ENCODE results near the gene METTL9.

METTL9 gene

DNA sequence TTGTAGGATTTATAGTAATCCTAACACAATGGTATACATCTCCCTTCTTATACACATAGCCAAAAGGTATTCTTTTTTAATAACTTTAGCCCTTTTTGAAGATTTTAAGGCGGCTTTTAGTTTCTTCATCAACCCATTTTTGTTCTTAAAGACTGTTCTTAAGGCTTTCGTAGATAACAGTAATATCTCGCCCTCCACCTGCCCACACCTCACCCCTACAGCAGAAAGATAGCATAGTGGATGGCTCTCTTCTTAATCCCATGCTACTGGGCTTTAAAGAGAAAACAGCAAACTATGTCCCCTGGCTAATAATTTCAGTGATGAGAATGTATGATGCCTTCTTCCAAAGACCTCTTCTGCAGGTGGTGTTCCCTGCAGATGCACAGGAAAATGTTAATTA, 44.4 kb downstream of the METTL9 start:
- CTCF ChIA-PET, result interaction anchor here (0.7 to 3.0 kb wide), 2 partner anchors 13 to 58 kb away, joined by 3 to 20 read pairs; no protein-coding TSS in a partner anchor
- H3K4me1 ChIP-seq (ENCODE audit: control insufficient read depth, insufficient read depth, low read length), result no peaks in the 10 kb centered on the region
- POLR2A ChIA-PET, result no interaction called here

DNA sequence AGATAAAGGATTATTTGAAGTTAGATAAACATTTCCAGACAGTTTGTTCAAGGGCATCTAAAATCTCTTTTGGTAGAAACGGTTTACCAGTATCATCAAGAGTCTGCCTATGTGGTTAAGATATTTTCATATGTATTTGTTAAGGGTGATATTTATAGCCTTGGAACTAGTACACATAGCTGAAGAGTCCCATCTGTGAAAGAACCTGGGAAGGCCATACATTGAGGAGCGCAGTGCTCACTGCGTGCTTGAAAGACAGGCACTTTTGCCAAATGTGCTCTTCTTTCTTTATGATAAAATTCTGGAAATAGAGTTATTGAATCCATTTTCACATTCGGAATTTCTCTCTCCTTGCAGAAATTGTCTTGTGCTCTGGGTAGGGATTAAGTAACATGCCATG, 45.3 kb downstream of the METTL9 start:
- H3K4me1 ChIP-seq (ENCODE audit: control insufficient read depth, insufficient read depth, low read length), result no peaks in the 10 kb centered on the region
- no peak overlapping the region for H3K4me3 ChIP-seq (ENCODE audit: low read depth, low read length)
- CTCF ChIA-PET, result interaction anchor here (0.6 to 3.0 kb wide), 2 partner anchors 13 to 60 kb away, joined by 4 to 20 read pairs; no protein-coding TSS in a partner anchor
- TF ChIP-seq, protein P1, sequence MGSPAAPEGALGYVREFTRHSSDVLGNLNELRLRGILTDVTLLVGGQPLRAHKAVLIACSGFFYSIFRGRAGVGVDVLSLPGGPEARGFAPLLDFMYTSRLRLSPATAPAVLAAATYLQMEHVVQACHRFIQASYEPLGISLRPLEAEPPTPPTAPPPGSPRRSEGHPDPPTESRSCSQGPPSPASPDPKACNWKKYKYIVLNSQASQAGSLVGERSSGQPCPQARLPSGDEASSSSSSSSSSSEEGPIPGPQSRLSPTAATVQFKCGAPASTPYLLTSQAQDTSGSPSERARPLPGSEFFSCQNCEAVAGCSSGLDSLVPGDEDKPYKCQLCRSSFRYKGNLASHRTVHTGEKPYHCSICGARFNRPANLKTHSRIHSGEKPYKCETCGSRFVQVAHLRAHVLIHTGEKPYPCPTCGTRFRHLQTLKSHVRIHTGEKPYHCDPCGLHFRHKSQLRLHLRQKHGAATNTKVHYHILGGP (tag by site-specific recombination; IDR thresholded peaks at IDR 0.05), result no peak
- TF ChIP-seq KLF16 (tag by site-specific recombination; IDR thresholded peaks at IDR 0.05), result no peak
- TF ChIP-seq, protein P2, sequence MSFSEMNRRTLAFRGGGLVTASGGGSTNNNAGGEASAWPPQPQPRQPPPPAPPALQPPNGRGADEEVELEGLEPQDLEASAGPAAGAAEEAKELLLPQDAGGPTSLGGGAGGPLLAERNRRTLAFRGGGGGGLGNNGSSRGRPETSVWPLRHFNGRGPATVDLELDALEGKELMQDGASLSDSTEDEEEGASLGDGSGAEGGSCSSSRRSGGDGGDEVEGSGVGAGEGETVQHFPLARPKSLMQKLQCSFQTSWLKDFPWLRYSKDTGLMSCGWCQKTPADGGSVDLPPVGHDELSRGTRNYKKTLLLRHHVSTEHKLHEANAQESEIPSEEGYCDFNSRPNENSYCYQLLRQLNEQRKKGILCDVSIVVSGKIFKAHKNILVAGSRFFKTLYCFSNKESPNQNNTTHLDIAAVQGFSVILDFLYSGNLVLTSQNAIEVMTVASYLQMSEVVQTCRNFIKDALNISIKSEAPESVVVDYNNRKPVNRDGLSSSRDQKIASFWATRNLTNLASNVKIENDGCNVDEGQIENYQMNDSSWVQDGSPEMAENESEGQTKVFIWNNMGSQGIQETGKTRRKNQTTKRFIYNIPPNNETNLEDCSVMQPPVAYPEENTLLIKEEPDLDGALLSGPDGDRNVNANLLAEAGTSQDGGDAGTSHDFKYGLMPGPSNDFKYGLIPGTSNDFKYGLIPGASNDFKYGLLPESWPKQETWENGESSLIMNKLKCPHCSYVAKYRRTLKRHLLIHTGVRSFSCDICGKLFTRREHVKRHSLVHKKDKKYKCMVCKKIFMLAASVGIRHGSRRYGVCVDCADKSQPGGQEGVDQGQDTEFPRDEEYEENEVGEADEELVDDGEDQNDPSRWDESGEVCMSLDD (tag by site-specific recombination; IDR thresholded peaks at IDR 0.05), result no peak
- TF ChIP-seq ZBTB48 (tag by site-specific recombination; IDR thresholded peaks at IDR 0.05), result no peak
- no peak for TF ChIP-seq GLI2 (tag by site-specific recombination; IDR thresholded peaks at IDR 0.05; ENCODE audit: borderline replicate concordance, low read depth)
- TF ChIP-seq, protein P3, sequence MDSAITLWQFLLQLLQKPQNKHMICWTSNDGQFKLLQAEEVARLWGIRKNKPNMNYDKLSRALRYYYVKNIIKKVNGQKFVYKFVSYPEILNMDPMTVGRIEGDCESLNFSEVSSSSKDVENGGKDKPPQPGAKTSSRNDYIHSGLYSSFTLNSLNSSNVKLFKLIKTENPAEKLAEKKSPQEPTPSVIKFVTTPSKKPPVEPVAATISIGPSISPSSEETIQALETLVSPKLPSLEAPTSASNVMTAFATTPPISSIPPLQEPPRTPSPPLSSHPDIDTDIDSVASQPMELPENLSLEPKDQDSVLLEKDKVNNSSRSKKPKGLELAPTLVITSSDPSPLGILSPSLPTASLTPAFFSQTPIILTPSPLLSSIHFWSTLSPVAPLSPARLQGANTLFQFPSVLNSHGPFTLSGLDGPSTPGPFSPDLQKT (IDR thresholded peaks at IDR 0.05; ENCODE audit: borderline replicate concordance, low read depth, low read length), result no peak
- TF ChIP-seq MEIS1 (CRISPR knock-in tag; IDR thresholded peaks at IDR 0.05; ENCODE audit: borderline replicate concordance), result no peak
- TF ChIP-seq ZNF623 (tag by site-specific recombination; IDR thresholded peaks at IDR 0.05), result no peak
- TF ChIP-seq, protein P4, sequence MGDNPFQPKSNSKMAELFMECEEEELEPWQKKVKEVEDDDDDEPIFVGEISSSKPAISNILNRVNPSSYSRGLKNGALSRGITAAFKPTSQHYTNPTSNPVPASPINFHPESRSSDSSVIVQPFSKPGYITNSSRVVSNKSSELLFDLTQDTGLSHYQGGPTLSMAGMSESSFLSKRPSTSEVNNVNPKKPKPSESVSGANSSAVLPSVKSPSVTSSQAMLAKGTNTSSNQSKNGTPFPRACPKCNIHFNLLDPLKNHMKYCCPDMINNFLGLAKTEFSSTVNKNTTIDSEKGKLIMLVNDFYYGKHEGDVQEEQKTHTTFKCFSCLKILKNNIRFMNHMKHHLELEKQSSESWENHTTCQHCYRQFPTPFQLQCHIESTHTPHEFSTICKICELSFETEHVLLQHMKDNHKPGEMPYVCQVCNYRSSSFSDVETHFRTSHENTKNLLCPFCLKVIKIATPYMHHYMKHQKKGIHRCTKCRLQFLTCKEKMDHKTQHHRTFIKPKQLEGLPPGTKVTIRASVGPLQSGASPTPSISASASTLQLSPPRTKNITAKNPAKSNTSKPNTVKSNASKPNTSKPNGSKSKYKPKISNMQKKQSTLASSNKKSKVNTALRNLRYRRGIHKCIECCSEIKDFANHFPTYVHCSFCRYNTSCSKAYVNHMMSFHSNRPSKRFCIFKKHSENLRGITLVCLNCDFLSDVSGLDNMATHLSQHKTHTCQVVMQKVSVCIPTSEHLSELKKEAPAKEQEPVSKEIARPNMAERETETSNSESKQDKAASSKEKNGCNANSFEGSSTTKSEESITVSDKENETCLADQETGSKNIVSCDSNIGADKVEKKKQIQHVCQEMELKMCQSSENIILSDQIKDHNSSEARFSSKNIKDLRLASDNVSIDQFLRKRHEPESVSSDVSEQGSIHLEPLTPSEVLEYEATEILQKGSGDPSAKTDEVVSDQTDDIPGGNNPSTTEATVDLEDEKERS (tag by site-specific recombination; IDR thresholded peaks at IDR 0.05), result no peak
- TF ChIP-seq ZNF214 (tag by site-specific recombination; IDR thresholded peaks at IDR 0.05; ENCODE audit: borderline replicate concordance), result no peak
- TF ChIP-seq KLF1 (tag by site-specific recombination; IDR thresholded peaks at IDR 0.05), result no peak
- TF ChIP-seq ZNF114 (tag by site-specific recombination; IDR thresholded peaks at IDR 0.05), result no peak
- TF ChIP-seq, protein P5, sequence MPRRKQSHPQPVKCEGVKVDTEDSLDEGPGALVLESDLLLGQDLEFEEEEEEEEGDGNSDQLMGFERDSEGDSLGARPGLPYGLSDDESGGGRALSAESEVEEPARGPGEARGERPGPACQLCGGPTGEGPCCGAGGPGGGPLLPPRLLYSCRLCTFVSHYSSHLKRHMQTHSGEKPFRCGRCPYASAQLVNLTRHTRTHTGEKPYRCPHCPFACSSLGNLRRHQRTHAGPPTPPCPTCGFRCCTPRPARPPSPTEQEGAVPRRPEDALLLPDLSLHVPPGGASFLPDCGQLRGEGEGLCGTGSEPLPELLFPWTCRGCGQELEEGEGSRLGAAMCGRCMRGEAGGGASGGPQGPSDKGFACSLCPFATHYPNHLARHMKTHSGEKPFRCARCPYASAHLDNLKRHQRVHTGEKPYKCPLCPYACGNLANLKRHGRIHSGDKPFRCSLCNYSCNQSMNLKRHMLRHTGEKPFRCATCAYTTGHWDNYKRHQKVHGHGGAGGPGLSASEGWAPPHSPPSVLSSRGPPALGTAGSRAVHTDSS (tag by site-specific recombination; IDR thresholded peaks at IDR 0.05), result no peak
- no peak for TF ChIP-seq ZNF366 (tag by site-specific recombination; conservative IDR thresholded peaks at IDR 0.05)
- TF ChIP-seq, protein P6, sequence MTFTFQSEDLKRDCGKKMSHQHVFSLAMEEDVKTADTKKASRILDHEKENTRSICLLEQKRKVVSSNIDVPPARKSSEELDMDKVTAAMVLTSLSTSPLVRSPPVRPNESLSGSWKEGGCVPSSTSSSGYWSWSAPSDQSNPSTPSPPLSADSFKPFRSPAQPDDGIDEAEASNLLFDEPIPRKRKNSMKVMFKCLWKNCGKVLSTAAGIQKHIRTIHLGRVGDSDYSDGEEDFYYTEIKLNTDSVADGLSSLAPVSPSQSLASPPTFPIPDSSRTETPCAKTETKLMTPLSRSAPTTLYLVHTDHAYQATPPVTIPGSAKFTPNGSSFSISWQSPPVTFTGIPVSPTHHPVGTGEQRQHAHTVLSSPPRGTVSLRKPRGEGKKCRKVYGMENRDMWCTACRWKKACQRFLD (tag by site-specific recombination; IDR thresholded peaks at IDR 0.05), result no peak
- no peak for TF ChIP-seq HOXD13 (CRISPR knock-in tag; IDR thresholded peaks at IDR 0.05; ENCODE audit: borderline replicate concordance)
- no peak for TF ChIP-seq ZNF596 (tag by site-specific recombination; IDR thresholded peaks at IDR 0.05)
- no peak for TF ChIP-seq MYNN (tag by site-specific recombination; IDR thresholded peaks at IDR 0.05; ENCODE audit: borderline replicate concordance)
- H3K9me3 ChIP-seq (ENCODE audit: control insufficient read depth, insufficient read depth, low read depth, low read length), result no peaks in the 10 kb centered on the region
- H3K36me3 ChIP-seq (ENCODE audit: control insufficient read depth in 2 of 2, insufficient read depth in 1 of 2, low read length in 2 of 2), result peaks cover 0 to 5% of the 10 kb centered on the region in 2 experiments; a peak in 1 of 3 replicates
- no peak overlapping the region for H3K27ac ChIP-seq (ENCODE audit: extremely low read depth, low read depth, low read length)
- POLR2A ChIA-PET, result no interaction called here

More for the DNA sequence above, 44.4 kb downstream of the METTL9 start:
- no peak overlapping the region for H3K4me3 ChIP-seq (ENCODE audit: low read depth, low read length)
- H3K36me3 ChIP-seq (ENCODE audit: control insufficient read depth in 2 of 2, insufficient read depth in 1 of 2, low read length in 2 of 2), result peaks cover 0 to 5% of the 10 kb centered on the region in 2 experiments; a peak in 1 of 3 replicates
- no peak overlapping the region for H3K27ac ChIP-seq (ENCODE audit: extremely low read depth, low read depth, low read length)
- TF ChIP-seq SCRT1 (tag by site-specific recombination; IDR thresholded peaks at IDR 0.05; ENCODE audit: borderline replicate concordance) (no peak), SETDB1 (IDR thresholded peaks at IDR 0.05; ENCODE audit: insufficient read length, low read length) (no peak), YY1 (tag by site-specific recombination; IDR thresholded peaks at IDR 0.05) (no peak), ZNF302 (tag by site-specific recombination; IDR thresholded peaks at IDR 0.05; ENCODE audit: low read depth) (no peak), ZBTB7A (tag by site-specific recombination; IDR thresholded peaks at IDR 0.05; ENCODE audit: low read depth) (no peak)
- no peaks in the 10 kb centered on the region for H3K9me3 ChIP-seq (ENCODE audit: control insufficient read depth, insufficient read depth, low read depth, low read length)
